Stimulated activated CD4-positive, alpha-beta T cell treated with anti-CD3 and anti-CD28 coated beads, Interleukin-2, amount 100 ng/mL, for 4 hours (primary cell): ENCODE data around the gene FXYD4.
"Not testable (repeated sequence)": the region's sequence is repeated elsewhere in the genome, so short reads cannot be mapped to it uniquely, and the experiment has no call there.

Source experiments
- DNase-seq: peaks from one replicate; pipeline ENCODE4 v3.0.0-alpha.2; 2020; ENCODE audit warnings: low read depth

FXYD4 gene

GRCh38 chr10:43419997-43420368 lies 48.5 kb downstream of the FXYD4 start:
- no peak for DNase-seq

DNA sequence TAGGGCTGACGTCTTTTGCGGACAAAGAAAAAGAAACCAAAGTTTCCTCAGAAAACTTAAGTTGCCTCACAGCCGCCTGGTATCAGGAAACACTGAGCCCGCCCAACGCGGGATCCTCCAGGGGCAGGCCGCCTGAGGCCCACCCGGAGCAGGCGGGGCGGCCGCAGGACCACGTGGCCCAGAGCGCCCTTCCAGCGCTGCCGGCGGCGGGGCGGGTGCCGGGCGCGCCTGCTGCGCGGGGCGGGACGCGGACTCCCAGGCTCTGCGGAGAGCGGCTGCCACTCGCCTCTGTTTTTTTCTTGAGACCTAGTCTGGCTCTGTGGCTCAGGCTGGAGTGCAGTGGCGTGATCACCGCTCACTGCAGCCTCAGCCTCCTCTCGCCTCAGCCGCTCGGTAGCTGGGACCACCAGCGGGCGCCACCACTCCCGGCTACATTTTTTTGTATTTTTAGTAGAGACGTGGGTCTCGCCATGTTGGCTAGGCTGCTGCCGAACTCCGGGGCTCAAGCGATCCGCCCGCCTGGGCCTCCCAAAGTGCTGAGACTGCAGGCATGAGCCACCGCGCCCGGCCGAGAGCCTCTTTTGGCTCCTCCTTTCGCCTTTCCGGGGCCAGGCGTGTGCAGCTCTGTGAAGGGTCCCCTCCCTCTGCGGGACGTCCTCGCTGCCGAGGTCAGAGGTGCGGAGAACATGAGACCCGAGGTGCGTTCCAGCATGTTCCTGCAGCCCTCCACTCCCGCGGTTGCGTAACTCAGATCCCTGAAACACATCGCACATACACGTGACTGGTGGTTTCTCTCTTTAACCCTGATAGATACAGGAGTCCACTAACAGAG lies 49.1 kb downstream of the FXYD4 start:
- DNase-seq, result peak; percentile 73

DNA sequence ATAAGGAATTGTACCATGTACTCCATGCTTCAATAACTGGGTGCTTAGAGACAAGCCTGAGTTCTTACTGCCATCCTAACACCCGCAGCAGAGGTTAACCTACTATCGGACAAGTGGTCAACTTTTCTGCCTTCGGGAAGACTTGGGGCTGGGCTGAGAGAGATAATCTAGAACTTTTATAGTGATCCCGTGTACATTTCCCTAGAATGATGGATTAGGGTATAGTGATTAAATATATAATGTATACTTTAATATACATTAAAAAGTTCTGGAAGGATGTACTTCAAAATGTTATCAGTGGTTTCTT lies 49.7 kb downstream of the FXYD4 start:
- no peak for DNase-seq

DNA sequence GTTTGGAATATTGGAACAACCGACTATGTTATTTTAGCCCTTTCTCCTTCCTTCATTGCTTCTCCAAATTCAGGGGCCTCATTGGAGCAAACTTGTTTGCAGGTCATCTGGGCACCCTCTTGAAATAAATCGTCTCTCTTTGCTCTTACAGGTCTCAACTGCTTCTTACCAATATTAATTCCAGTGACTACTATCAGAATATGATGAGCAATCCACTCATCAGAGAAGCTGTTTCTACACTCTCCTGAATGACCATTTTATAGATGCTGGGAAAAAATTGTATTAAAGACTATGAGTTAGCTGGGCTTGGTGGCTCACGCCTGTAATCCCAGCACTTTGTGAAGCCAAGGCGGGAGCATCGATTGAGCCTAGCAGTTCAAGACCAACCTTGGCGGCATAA lies 50.1 kb downstream of the FXYD4 start:
- DNase-seq, result no peak

GRCh38 chr10:43421944-43422343 lies 50.5 kb downstream of the FXYD4 start:
- not testable (repeated sequence) for DNase-seq

GRCh38 chr10:43424416-43424815 lies 53.0 kb downstream of the FXYD4 start:
- DNase-seq, result no peak
